GM12878 (cell line): ENCODE data around the gene SYNM. TPM values are rescaled to one million over a fixed set of nuclear protein-coding genes. Genes with fewer than 3 reads are reported as not detected.

Experiments used
- ATAC-seq: fragments of 200-7000 bp; cut with Tn5 transposase; 3 replicates; pipeline ENCODE4 v1.9.1; 2020; ENCODE audit warnings: mild to moderate bottlenecking, moderate library complexity
- BruUV-seq: library from RNA; stranded (reverse); fragments of 400-500 nt; replicated peaks from 2 replicates; lab custom pipeline; 2021; lab: Mats Ljungman, UMichigan
- CTCF ChIA-PET: fragments of 300-600 bp; sonication (Branson Sonifier 250); formaldehyde crosslinking; extraction: SDS; loops from one replicate; lab custom pipeline; 2021; ENCODE audit warnings: inconsistent platforms; lab: Yijun Ruan, JAX
- POLR2A ChIA-PET: fragments of 350-600 bp; formaldehyde crosslinking; extraction: SDS; loops from one replicate; lab custom pipeline; 2021; ENCODE audit warnings: inconsistent platforms; lab: Charles Lee
- RAD21 ChIA-PET: fragments of 300-600 bp; sonication (Branson Sonifier 250); formaldehyde crosslinking; loops from one replicate; lab custom pipeline; 2023; ENCODE audit warnings: antibody characterized with exemption; ENCODE audit not compliant: unreplicated experiment; lab: Charles Lee
- SMC1A ChIA-PET: fragments of 300-600 bp; sonication (Branson Sonifier 250); formaldehyde crosslinking; loops from one replicate; lab custom pipeline; 2023; ENCODE audit not compliant: unreplicated experiment, uncharacterized antibody; lab: Charles Lee
- DNase-seq: peaks from one replicate; pipeline ENCODE4 v3.0.0-alpha.2; 2011; ENCODE audit warnings: low read depth, low spot score
- FAIRE-seq: peaks from 3 replicates; lab custom pipeline; 2011; peaks lifted over from hg19 to GRCh38; lab: Jason Lieb, UNC
- H2AFZ ChIP-seq: 2 replicates; pipeline ENCODE4 v1.6.0; 2011; ENCODE audit warnings: low read depth, low read length, control low read depth; ENCODE audit not compliant: control insufficient read depth
- H3K27ac ChIP-seq: 2 replicates; pipeline ENCODE4 v1.5.1; 2011; ENCODE audit warnings: control low read depth; ENCODE audit not compliant: control insufficient read depth, insufficient read depth
- H3K27me3 ChIP-seq, 2 experiments: replicated peaks in 1 of 2; 2 replicates each; pipeline versions ENCODE4 v1.6.0 to v1.6.1; 2011; ENCODE audit warnings: low read length in 1 of 2; ENCODE audit not compliant: control insufficient read depth in 2 of 2, insufficient read depth in 2 of 2
- H3K36me3 ChIP-seq, 2 experiments: 2 replicates each; pipeline ENCODE4 v1.5.1; 2011; ENCODE audit warnings: low read length in 1 of 2; ENCODE audit not compliant: control insufficient read depth in 2 of 2, insufficient read depth in 2 of 2
- H3K4me1 ChIP-seq: 2 replicates; pipeline ENCODE4 v1.6.1; 2011; ENCODE audit warnings: mild to moderate bottlenecking, low read length, moderate library complexity, mixed read lengths; ENCODE audit not compliant: control insufficient read depth, insufficient read depth
- H3K4me2 ChIP-seq: 2 replicates; pipeline ENCODE4 v1.6.0; 2011; ENCODE audit warnings: control low read depth; ENCODE audit not compliant: control insufficient read depth, insufficient read depth
- H3K4me3 ChIP-seq: fragments of 200-600 bp; sonication (generic); 2 replicates; pipeline ENCODE4 v1.5.1; 2016
- H3K79me2 ChIP-seq: 2 replicates; pipeline ENCODE4 v1.6.0; 2011; ENCODE audit warnings: low read length; ENCODE audit not compliant: control insufficient read depth, insufficient read depth
- H3K9ac ChIP-seq: 2 replicates; pipeline ENCODE4 v1.8.0; 2011; ENCODE audit warnings: low read length, control low read depth, mixed read lengths; ENCODE audit not compliant: control insufficient read depth, insufficient read depth
- H3K9me3 ChIP-seq: replicated peaks from 3 replicates; pipeline ENCODE4 v1.5.1; 2011; ENCODE audit warnings: mild to moderate bottlenecking, low read length; ENCODE audit not compliant: control insufficient read depth, insufficient read depth
- H4K20me1 ChIP-seq: 2 replicates; pipeline ENCODE4 v1.6.0; 2011; ENCODE audit not compliant: control insufficient read depth, insufficient read depth
- DPF2 ChIP-seq: fragments of 450-650 bp; IDR thresholded peaks from 2 replicates; pipeline ENCODE4 v1.6.1; 2017; ENCODE audit warnings: mild to moderate bottlenecking
- EP300 ChIP-seq, 2 experiments: fragments of 150-350 bp in 1 of 2; IDR thresholded peaks; 2 replicates each; pipeline ENCODE4 v1.6.1; 2011 to 2012; ENCODE audit warnings: low read depth in 2 of 2, low read length in 2 of 2, borderline replicate concordance in 1 of 2, improper control_type of control experiment in 1 of 2, inconsistent platforms in 1 of 2; ENCODE audit not compliant: control insufficient read depth in 1 of 2
- ETV6 ChIP-seq, 2 experiments: fragments of 450-650 bp in 1 of 2; IDR thresholded peaks in 1 of 2; conservative IDR thresholded peaks in 1 of 2; 2 replicates each; pipeline ENCODE4 v1.6.1; 2014; ENCODE audit warnings: antibody characterized with exemption in 1 of 2, borderline replicate concordance in 1 of 2, low read depth in 1 of 2, mild to moderate bottlenecking in 1 of 2, moderate library complexity in 1 of 2
- JUND ChIP-seq: IDR thresholded peaks from 2 replicates; pipeline ENCODE4 v1.6.1; 2012; ENCODE audit warnings: low read depth, mild to moderate bottlenecking, low read length, improper control_type of control experiment, moderate library complexity
- KDM1A ChIP-seq: fragments of 200-600 bp; sonication (generic); IDR thresholded peaks from 2 replicates; pipeline ENCODE4 v1.6.1; 2016; ENCODE audit warnings: borderline replicate concordance
- POLR2A ChIP-seq: IDR thresholded peaks from 2 replicates; pipeline ENCODE4 v1.6.1; 2011; ENCODE audit warnings: low read depth, mild to moderate bottlenecking, low read length
- SREBF1 ChIP-seq: IDR thresholded peaks from 2 replicates; pipeline ENCODE4 v1.6.1; 2012; ENCODE audit warnings: mild to moderate bottlenecking, low read length
- TBL1XR1 ChIP-seq: IDR thresholded peaks from 2 replicates; pipeline ENCODE4 v1.6.1; 2012; ENCODE audit warnings: low read depth, low read length, improper control_type of control experiment
- WGBS: methylation state at CpG from one replicate; pipeline ENCODE4 v1.1.6; 2016; ENCODE audit warnings: low lambda C conversion rate; ENCODE audit not compliant: insufficient replicate concordance, insufficient coverage; ENCODE audit errors: missing lambda C conversion rate; 5-methylcytosine and 5-hydroxymethylcytosine counted together
- in situ Hi-C: fragments of 300-500 bp; cut with MboI; formaldehyde crosslinking; loops from 9 replicates; pipeline ENCODE4 v1.14.3; 2018; ENCODE audit warnings: mixed read lengths
- intact Hi-C: fragments of 100-400 bp; cut with micrococcal nuclease; formaldehyde crosslinking; loops from one replicate; pipeline ENCODE4 v1.14.2; 2022; ENCODE audit not compliant: unreplicated experiment
- polyA plus RNA-seq, 11 experiments: library from polyadenylated mRNA; depleted of rRNA in 4 of 11; unstranded in 6 of 11; stranded (reverse) in 5 of 11; fragments of >200 nt; fragmentation: Nextera tagmentation in 4 of 11; fragmentation: Illumina TruSeq in 1 of 11; extraction: Ambion mirVana in 4 of 11; extraction: Trizol in 1 of 11; gene quantifications; 1 replicate in 1 of 11; 2 replicates in 10 of 11; pipeline versions ENCODE4 v1.2.1 to v1.2.3, GENCODE V29; 2011 to 2016; ENCODE audit warnings: inconsistent platforms in 2 of 11, missing spikeins in 2 of 11, low read depth in 1 of 11
- total RNA-seq, 4 experiments: library from RNA; depleted of rRNA in 3 of 4; stranded (reverse); fragments of >200 nt in 3 of 4; fragmentation: Illumina TruSeq in 1 of 4; extraction: Trizol in 1 of 4; gene quantifications; 2 replicates each; pipeline versions ENCODE4 v1.2.1 to v1.2.3, GENCODE V29; 2013 to 2021
- TF ChIP-seq, protein P1 (sequence below): IDR thresholded peaks from 2 replicates; pipeline ENCODE4 v1.6.1; 2011; ENCODE audit warnings: borderline replicate concordance, low read depth, mild to moderate bottlenecking, moderate library complexity, low read length; ENCODE audit not compliant: insufficient read depth, poor library complexity, severe bottlenecking
- TF ChIP-seq, protein P2 (sequence below): fragments of 450-650 bp; IDR thresholded peaks from 2 replicates; pipeline ENCODE4 v1.6.1; 2018; ENCODE audit warnings: borderline replicate concordance, mild to moderate bottlenecking; ENCODE audit not compliant: partially characterized antibody

The SYNM gene
- total and polyA plus RNA-seq, 10 of the 15 experiments (the other 5 are each of a cell fraction or from before 2014, with no cell fraction given), result 0.05 to 1.1 (median 0.89) TPM; not detected in 1

DNA sequence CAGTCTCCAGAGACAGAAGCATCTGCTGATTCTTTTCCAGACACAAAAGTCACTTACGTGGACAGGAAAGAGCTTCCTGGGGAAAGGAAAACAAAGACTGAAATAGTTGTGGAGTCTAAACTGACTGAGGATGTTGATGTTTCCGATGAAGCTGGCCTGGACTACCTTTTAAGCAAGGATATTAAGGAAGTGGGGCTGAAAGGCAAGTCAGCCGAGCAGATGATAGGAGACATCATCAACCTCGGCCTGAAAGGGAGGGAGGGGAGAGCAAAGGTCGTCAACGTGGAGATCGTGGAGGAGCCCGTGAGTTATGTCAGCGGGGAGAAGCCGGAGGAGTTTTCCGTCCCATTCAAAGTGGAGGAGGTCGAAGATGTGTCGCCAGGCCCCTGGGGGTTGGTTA, 25.4 kb downstream of the SYNM start:
- no peaks in the 10 kb centered on the region for H3K9me3 ChIP-seq
- H3K9ac ChIP-seq, result no peak overlapping the region
- WGBS, result 68% methylated on average over 12 of the region's 13 CpGs
- no TSS peak for BruUV-seq
- H3K4me2 ChIP-seq, result no peak overlapping the region
- DNase-seq, result no peak
- no peaks in the 10 kb centered on the region for H3K79me2 ChIP-seq
- no peak overlapping the region for H2AFZ ChIP-seq
- SMC1A ChIA-PET, result no interaction called here
- no peak for ATAC-seq
- peaks cover 0 to 4% of the 10 kb centered on the region in 2 experiments; a peak in 3 of 4 replicates for H3K27me3 ChIP-seq
- H3K36me3 ChIP-seq, result no peaks in the 10 kb centered on the region
- no peak for FAIRE-seq
- in situ Hi-C loops, result no loop called here
- H3K27ac ChIP-seq, result no peak overlapping the region
- POLR2A ChIA-PET, result no interaction called here
- RAD21 ChIA-PET, result no interaction called here
- intact Hi-C loops, result no loop called here
- 0 out of 2 replicates have a peak, but pooled peaks cover 3% of the 10 kb centered on the region for H3K4me1 ChIP-seq
- CTCF ChIA-PET, result no interaction called here
- no peak overlapping the region for H3K4me3 ChIP-seq
- H4K20me1 ChIP-seq, result no peaks in the 10 kb centered on the region
- TF ChIP-seq EP300 (IDR thresholded peaks at IDR 0.05; ENCODE audit: borderline replicate concordance in 1 of 2, control insufficient read depth in 1 of 2, low read depth in 2 of 2, low read length in 2 of 2), result no peak
- TF ChIP-seq, protein P1, sequence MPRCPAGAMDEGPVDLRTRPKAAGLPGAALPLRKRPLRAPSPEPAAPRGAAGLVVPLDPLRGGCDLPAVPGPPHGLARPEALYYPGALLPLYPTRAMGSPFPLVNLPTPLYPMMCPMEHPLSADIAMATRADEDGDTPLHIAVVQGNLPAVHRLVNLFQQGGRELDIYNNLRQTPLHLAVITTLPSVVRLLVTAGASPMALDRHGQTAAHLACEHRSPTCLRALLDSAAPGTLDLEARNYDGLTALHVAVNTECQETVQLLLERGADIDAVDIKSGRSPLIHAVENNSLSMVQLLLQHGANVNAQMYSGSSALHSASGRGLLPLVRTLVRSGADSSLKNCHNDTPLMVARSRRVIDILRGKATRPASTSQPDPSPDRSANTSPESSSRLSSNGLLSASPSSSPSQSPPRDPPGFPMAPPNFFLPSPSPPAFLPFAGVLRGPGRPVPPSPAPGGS, result no peak

DNA sequence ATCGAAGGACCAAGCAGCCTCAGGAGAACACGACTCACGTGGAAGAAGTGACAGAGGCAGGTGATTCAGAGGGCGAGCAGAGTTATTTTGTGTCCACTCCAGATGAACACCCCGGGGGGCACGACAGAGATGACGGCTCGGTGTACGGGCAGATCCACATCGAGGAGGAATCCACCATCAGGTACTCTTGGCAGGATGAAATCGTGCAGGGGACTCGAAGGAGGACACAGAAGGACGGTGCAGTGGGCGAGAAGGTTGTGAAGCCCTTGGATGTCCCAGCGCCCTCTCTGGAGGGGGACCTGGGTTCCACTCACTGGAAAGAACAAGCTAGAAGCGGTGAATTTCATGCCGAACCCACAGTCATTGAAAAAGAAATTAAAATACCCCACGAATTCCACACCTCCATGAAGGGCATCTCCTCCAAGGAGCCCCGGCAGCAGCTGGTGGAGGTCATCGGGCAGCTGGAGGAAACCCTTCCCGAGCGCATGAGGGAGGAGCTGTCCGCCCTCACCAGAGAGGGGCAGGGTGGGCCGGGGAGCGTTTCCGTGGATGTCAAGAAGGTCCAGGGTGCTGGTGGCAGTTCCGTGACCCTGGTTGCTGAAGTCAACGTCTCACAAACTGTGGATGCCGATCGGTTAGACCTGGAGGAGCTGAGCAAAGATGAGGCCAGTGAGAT, 26.0 kb downstream of the SYNM start:
- intact Hi-C loops, result no loop called here
- SMC1A ChIA-PET, result no interaction called here
- TF ChIP-seq KDM1A (no peak), SREBF1 (no peak), POLR2A (no peak), JUND (no peak), DPF2 (no peak), ETV6 (conservative IDR thresholded peaks at IDR 0.05 in 1 of 2, IDR thresholded peaks at IDR 0.05 in 1 of 2; ENCODE audit: borderline replicate concordance in 1 of 2, low read depth in 1 of 2) (no peak), TBL1XR1 (no peak)
- TF ChIP-seq, protein P2, sequence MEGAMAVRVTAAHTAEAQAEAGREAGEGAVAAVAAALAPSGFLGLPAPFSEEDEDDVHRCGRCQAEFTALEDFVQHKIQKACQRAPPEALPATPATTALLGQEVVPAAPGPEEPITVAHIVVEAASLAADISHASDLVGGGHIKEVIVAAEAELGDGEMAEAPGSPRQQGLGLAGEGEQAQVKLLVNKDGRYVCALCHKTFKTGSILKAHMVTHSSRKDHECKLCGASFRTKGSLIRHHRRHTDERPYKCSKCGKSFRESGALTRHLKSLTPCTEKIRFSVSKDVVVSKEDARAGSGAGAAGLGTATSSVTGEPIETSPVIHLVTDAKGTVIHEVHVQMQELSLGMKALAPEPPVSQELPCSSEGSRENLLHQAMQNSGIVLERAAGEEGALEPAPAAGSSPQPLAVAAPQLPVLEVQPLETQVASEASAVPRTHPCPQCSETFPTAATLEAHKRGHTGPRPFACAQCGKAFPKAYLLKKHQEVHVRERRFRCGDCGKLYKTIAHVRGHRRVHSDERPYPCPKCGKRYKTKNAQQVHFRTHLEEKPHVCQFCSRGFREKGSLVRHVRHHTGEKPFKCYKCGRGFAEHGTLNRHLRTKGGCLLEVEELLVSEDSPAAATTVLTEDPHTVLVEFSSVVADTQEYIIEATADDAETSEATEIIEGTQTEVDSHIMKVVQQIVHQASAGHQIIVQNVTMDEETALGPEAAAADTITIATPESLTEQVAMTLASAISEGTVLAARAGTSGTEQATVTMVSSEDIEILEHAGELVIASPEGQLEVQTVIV, result no peak
- TF ChIP-seq, all 136 proteins: peak for 0
- Histone ChIP-seq H4K20me1 (no peaks in the 10 kb centered on the region), H3K4me2 (no peak overlapping the region), H3K4me1 (0 out of 2 replicates have a peak, but pooled peaks cover 3% of the 10 kb centered on the region), H3K27me3 (peaks cover 0 to 4% of the 10 kb centered on the region in 2 experiments; a peak in 3 of 4 replicates), H3K27ac (no peak overlapping the region), H3K36me3 (no peaks in the 10 kb centered on the region), H3K9me3 (no peaks in the 10 kb centered on the region), H3K9ac (no peak overlapping the region), H3K79me2 (no peaks in the 10 kb centered on the region), H2AFZ (no peak overlapping the region), H3K4me3 (no peak overlapping the region)
- no peak for DNase-seq
- in situ Hi-C loops, result no loop called here
- ChIA-PET RAD21 (no interaction called here), POLR2A (no interaction called here), CTCF (interaction anchor here (0.8 kb wide), 1 partner anchor 12 kb away, joined by 3 read pairs; no protein-coding TSS in a partner anchor)
- no TSS peak for BruUV-seq
- 66% methylated on average over 30 of the region's 30 CpGs for WGBS
- no peak for FAIRE-seq
- no peak for ATAC-seq
